ENCODE measurements around the gene SLC48A1.

SLC48A1 gene

GRCh38 chr12:47743311-47743860 lies 29.7 kb upstream of the SLC48A1 start:
- DNase-seq (ENCODE audit: extremely low spot score), result no peak
- POLR2A ChIA-PET, result no interaction called here
- CTCF ChIA-PET, result interaction anchor here (1.0 to 46.2 kb wide), 22 partner anchors 14 to 206 kb away, joined by 3 to 1524 read pairs (median 11); partner anchors contain the start of genes ENDOU, HDAC7, RAPGEF3 and SLC48A1
- no peak for TF ChIP-seq CTCF (IDR thresholded peaks at IDR 0.05; ENCODE audit: control extremely low read depth, extremely low read depth, low read depth, missing control alignments)

GRCh38 chr12:47744005-47744651 lies 28.9 kb upstream of the SLC48A1 start:
- ChIA-PET POLR2A (no interaction called here), CTCF (interaction anchor here (1.2 to 46.2 kb wide), 11 partner anchors 13 to 205 kb away, joined by 3 to 1524 read pairs (median 14); partner anchors contain the start of genes ENDOU, RAPGEF3 and SLC48A1)
- peak; percentile 63 for DNase-seq (ENCODE audit: extremely low spot score)
- TF ChIP-seq CTCF (IDR thresholded peaks at IDR 0.05; ENCODE audit: control extremely low read depth, extremely low read depth, low read depth, missing control alignments), result peak; percentile 67

GRCh38 chr12:47744778-47745436 lies 28.1 kb upstream of the SLC48A1 start:
- no peak for DNase-seq (ENCODE audit: extremely low spot score)
- no peak for TF ChIP-seq CTCF (IDR thresholded peaks at IDR 0.05; ENCODE audit: control extremely low read depth, extremely low read depth, low read depth, missing control alignments)
- CTCF ChIA-PET, result interaction anchor here (1.2 to 46.2 kb wide), 9 partner anchors 12 to 205 kb away, joined by 3 to 1524 read pairs (median 117); partner anchors contain the start of genes ENDOU, RAPGEF3 and SLC48A1
- POLR2A ChIA-PET, result no interaction called here

- POLR2A ChIA-PET, result no interaction called here
- DNase-seq (ENCODE audit: extremely low spot score), result peak; percentile 17
- CTCF ChIA-PET, result interaction anchor here (1.7 to 46.2 kb wide), 6 partner anchors 11 to 204 kb away, joined by 5 to 1524 read pairs (median 228); partner anchors contain the start of genes ENDOU, RAPGEF3 and SLC48A1
- TF ChIP-seq CTCF (IDR thresholded peaks at IDR 0.05; ENCODE audit: control extremely low read depth, extremely low read depth, low read depth, missing control alignments), result no peak
Measured at GRCh38 chr12:47745485-47746041, 27.5 kb upstream of the SLC48A1 start.

GRCh38 chr12:47746073-47746472 lies 27.0 kb upstream of the SLC48A1 start:
- CTCF ChIA-PET, result interaction anchor here (12.3 to 46.2 kb wide), 2 partner anchors 11 to 36 kb away, joined by 448 to 1524 read pairs; partner anchors contain the start of genes RAPGEF3 and SLC48A1
- TF ChIP-seq CTCF (IDR thresholded peaks at IDR 0.05; ENCODE audit: control extremely low read depth, extremely low read depth, low read depth, missing control alignments), result no peak
- DNase-seq (ENCODE audit: extremely low spot score), result no peak
- POLR2A ChIA-PET, result no interaction called here

GRCh38 chr12:47746523-47746922 lies 26.5 kb upstream of the SLC48A1 start:
- ChIA-PET CTCF (interaction anchor here (1.5 to 46.2 kb wide), 4 partner anchors 10 to 92 kb away, joined by 6 to 1524 read pairs (median 228); partner anchors contain the start of genes RAPGEF3 and SLC48A1), POLR2A (no interaction called here)
- no peak for DNase-seq (ENCODE audit: extremely low spot score)
- TF ChIP-seq CTCF (IDR thresholded peaks at IDR 0.05; ENCODE audit: control extremely low read depth, extremely low read depth, low read depth, missing control alignments), result no peak

Measured in GM10248 (cell line).